Hepatocyte (in vitro differentiated cells): ENCODE data around the gene COL9A2. TPM values are rescaled to one million over a fixed set of nuclear protein-coding genes. Genes with fewer than 3 reads are reported as not detected.

Experiments used
- DNase-seq: peaks from one replicate; pipeline ENCODE4 v3.0.0-alpha.2; 2016; ENCODE audit warnings: low spot score
- H2AFZ ChIP-seq: fragments of 200-600 bp; sonication (generic); 2 replicates; pipeline ENCODE4 v1.6.0; 2016; ENCODE audit warnings: antibody characterized with exemption, mild to moderate bottlenecking
- H3K27ac ChIP-seq: fragments of 200-600 bp; sonication (generic); 2 replicates; pipeline ENCODE4 v1.5.1; 2016; ENCODE audit warnings: mild to moderate bottlenecking
- H3K27me3 ChIP-seq: fragments of 200-600 bp; sonication (generic); 2 replicates; pipeline ENCODE4 v1.6.1; 2016
- H3K36me3 ChIP-seq: fragments of 200-600 bp; sonication (generic); replicated peaks from 2 replicates; pipeline ENCODE4 v1.5.1; 2016; ENCODE audit warnings: low read depth; ENCODE audit not compliant: insufficient read depth
- H3K4me1 ChIP-seq: fragments of 200-600 bp; sonication (generic); 2 replicates; pipeline ENCODE4 v1.5.1; 2016; ENCODE audit warnings: mild to moderate bottlenecking, moderate library complexity; ENCODE audit not compliant: insufficient read depth
- H3K4me2 ChIP-seq: fragments of 200-600 bp; sonication (generic); 2 replicates; pipeline ENCODE4 v1.6.0; 2016
- H3K4me3 ChIP-seq: fragments of 200-600 bp; sonication (generic); 2 replicates; pipeline ENCODE4 v1.5.1; 2016; ENCODE audit warnings: mild to moderate bottlenecking
- H3K79me2 ChIP-seq: fragments of 200-600 bp; sonication (generic); 2 replicates; pipeline ENCODE4 v1.6.0; 2017; ENCODE audit warnings: mild to moderate bottlenecking
- H3K9me2 ChIP-seq: fragments of 200-600 bp; sonication (generic); replicated peaks from 2 replicates; pipeline ENCODE4 v1.6.0; 2017; ENCODE audit warnings: mild to moderate bottlenecking; ENCODE audit not compliant: insufficient read depth
- H3K9me3 ChIP-seq: fragments of 200-600 bp; sonication (generic); 2 replicates; pipeline ENCODE4 v1.5.1; 2016; ENCODE audit warnings: low read depth, mild to moderate bottlenecking
- H4K20me1 ChIP-seq: fragments of 200-600 bp; sonication (generic); 2 replicates; pipeline ENCODE4 v1.6.0; 2016; ENCODE audit warnings: mild to moderate bottlenecking; ENCODE audit not compliant: insufficient read depth, poor library complexity, severe bottlenecking
- EZH2 ChIP-seq: fragments of 200-600 bp; sonication (generic); IDR thresholded peaks from 2 replicates; pipeline ENCODE4 v1.6.1; 2016; ENCODE audit warnings: antibody characterized with exemption, mild to moderate bottlenecking, borderline replicate concordance
- EZH2phosphoT487 ChIP-seq: fragments of 200-600 bp; sonication (generic); IDR thresholded peaks from one replicate; pipeline ENCODE4 v1.6.1; 2018; ENCODE audit warnings: antibody characterized with exemption, mild to moderate bottlenecking, low read depth, moderate library complexity; ENCODE audit not compliant: unreplicated experiment, severe bottlenecking
- WGBS: methylation state at CpG from one replicate; pipeline ENCODE4 v1.1.6; 2016; ENCODE audit warnings: low lambda C conversion rate; ENCODE audit errors: missing lambda C conversion rate; 5-methylcytosine and 5-hydroxymethylcytosine counted together
- polyA plus RNA-seq: library from polyadenylated mRNA; unstranded; fragments of >200 nt; fragmentation: Nextera tagmentation; extraction: Ambion mirVana; gene quantifications from 2 replicates; pipeline ENCODE4 v1.2.1, GENCODE V29; 2016
- total RNA-seq: library from RNA; depleted of rRNA; stranded (reverse); fragments of >200 nt; gene quantifications from 2 replicates; pipeline ENCODE4 v1.2.3, GENCODE V29; 2014
- TF ChIP-seq, protein P1 (sequence below): fragments of 200-600 bp; sonication (generic); IDR thresholded peaks from 2 replicates; pipeline ENCODE4 v1.5.1; 2016; ENCODE audit warnings: antibody characterized with exemption, mild to moderate bottlenecking; ENCODE audit not compliant: poor library complexity

Gene COL9A2
- total and polyA plus RNA-seq, 2 experiments from 2014 or later, result 20.6 to 24.9 TPM

DNA sequence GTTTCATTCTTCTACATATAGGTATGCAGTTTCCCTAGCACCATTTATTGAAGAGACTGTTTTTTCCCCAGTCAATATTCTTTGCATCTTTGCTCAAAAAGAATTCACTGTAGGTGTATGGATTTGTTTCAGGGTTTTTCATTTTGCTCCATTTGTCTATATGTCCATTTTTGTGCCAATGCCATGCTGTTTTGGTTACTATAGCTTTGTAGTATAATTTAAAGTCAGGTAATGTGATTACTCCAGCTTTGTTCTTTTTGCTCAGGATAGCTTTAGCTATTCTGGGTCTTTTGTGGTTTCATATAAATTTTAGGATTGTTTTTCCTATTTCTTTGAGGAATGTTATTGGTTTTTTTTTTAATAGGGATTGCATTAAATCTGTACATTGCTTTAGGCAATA lies 40.5 kb upstream of the COL9A2 start:
- no peaks in the 10 kb centered on the region for H3K27me3 ChIP-seq
- H3K36me3 ChIP-seq, result no peaks in the 10 kb centered on the region
- H3K9me2 ChIP-seq, result no peaks in the 10 kb centered on the region
- no peak for DNase-seq
- H4K20me1 ChIP-seq, result no peaks in the 10 kb centered on the region
- no peaks in the 10 kb centered on the region for H3K9me3 ChIP-seq
- H3K27ac ChIP-seq, result no peak overlapping the region
- H2AFZ ChIP-seq, result no peak overlapping the region
- H3K79me2 ChIP-seq, result no peaks in the 10 kb centered on the region
- TF ChIP-seq EZH2phosphoT487, result no peak
- no peak for TF ChIP-seq EZH2
- TF ChIP-seq, protein P1, sequence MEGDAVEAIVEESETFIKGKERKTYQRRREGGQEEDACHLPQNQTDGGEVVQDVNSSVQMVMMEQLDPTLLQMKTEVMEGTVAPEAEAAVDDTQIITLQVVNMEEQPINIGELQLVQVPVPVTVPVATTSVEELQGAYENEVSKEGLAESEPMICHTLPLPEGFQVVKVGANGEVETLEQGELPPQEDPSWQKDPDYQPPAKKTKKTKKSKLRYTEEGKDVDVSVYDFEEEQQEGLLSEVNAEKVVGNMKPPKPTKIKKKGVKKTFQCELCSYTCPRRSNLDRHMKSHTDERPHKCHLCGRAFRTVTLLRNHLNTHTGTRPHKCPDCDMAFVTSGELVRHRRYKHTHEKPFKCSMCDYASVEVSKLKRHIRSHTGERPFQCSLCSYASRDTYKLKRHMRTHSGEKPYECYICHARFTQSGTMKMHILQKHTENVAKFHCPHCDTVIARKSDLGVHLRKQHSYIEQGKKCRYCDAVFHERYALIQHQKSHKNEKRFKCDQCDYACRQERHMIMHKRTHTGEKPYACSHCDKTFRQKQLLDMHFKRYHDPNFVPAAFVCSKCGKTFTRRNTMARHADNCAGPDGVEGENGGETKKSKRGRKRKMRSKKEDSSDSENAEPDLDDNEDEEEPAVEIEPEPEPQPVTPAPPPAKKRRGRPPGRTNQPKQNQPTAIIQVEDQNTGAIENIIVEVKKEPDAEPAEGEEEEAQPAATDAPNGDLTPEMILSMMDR, result no peak
- H3K4me2 ChIP-seq, result no peak overlapping the region
- H3K4me1 ChIP-seq, result no peaks in the 10 kb centered on the region
- no peak overlapping the region for H3K4me3 ChIP-seq

- Histone ChIP-seq H3K9me2 (no peaks in the 10 kb centered on the region), H3K4me2 (no peak overlapping the region), H3K79me2 (no peaks in the 10 kb centered on the region), H3K4me1 (no peaks in the 10 kb centered on the region), H3K27me3 (no peaks in the 10 kb centered on the region), H3K9me3 (no peaks in the 10 kb centered on the region), H3K4me3 (no peak overlapping the region), H2AFZ (no peak overlapping the region), H4K20me1 (no peaks in the 10 kb centered on the region), H3K36me3 (no peaks in the 10 kb centered on the region), H3K27ac (no peak overlapping the region)
- TF ChIP-seq, protein P1, result no peak
- no peak for TF ChIP-seq EZH2
- no peak for TF ChIP-seq EZH2phosphoT487
- WGBS, result 95% methylated on average over 3 of the region's 3 CpGs
- no peak for DNase-seq
Measured at GRCh38 chr1:40353082-40353481, 36.0 kb upstream of the COL9A2 start.

DNA sequence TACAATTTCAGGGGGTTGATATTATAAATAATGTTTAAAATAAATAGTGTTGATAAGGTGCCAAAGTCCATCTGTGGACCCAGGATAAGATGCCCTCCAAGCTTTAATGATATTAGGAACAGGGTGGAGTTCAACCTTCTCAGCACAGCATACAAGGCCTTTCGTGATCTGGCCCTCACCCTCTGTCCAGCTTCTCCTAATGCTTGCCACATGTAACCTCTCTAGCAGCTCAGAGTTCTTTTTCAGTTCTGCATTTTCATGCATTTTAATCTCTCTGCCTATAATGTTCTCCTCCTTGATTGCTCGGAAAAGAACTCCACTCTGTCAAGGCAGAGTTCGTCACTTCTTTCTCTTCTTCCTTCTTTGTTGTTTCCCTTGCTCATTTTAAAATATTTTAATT lies 35.0 kb upstream of the COL9A2 start:
- Histone ChIP-seq H3K27me3 (no peaks in the 10 kb centered on the region), H3K4me3 (no peak overlapping the region), H3K4me2 (no peak overlapping the region), H3K27ac (no peak overlapping the region), H2AFZ (no peak overlapping the region), H3K4me1 (no peaks in the 10 kb centered on the region), H4K20me1 (no peaks in the 10 kb centered on the region), H3K9me3 (no peaks in the 10 kb centered on the region), H3K36me3 (no peaks in the 10 kb centered on the region), H3K79me2 (no peaks in the 10 kb centered on the region), H3K9me2 (no peaks in the 10 kb centered on the region)
- DNase-seq, result no peak
- 90% methylated on average over 3 of the region's 3 CpGs for WGBS
- TF ChIP-seq EZH2phosphoT487 (no peak), EZH2 (no peak)
- TF ChIP-seq, protein P1, result no peak

- H3K36me3 ChIP-seq, result no peaks in the 10 kb centered on the region
- H4K20me1 ChIP-seq, result no peaks in the 10 kb centered on the region
- no peaks in the 10 kb centered on the region for H3K4me1 ChIP-seq
- H3K9me3 ChIP-seq, result no peaks in the 10 kb centered on the region
- WGBS, result 93% methylated on average over 2 of the region's 2 CpGs
- H3K27ac ChIP-seq, result no peak overlapping the region
- no peaks in the 10 kb centered on the region for H3K79me2 ChIP-seq
- no peak overlapping the region for H3K4me3 ChIP-seq
- H3K9me2 ChIP-seq, result no peaks in the 10 kb centered on the region
- no peak overlapping the region for H3K4me2 ChIP-seq
- no peak for DNase-seq
- TF ChIP-seq EZH2 (no peak), EZH2phosphoT487 (no peak)
- TF ChIP-seq, protein P1, result no peak
- no peaks in the 10 kb centered on the region for H3K27me3 ChIP-seq
- no peak overlapping the region for H2AFZ ChIP-seq
Measured at GRCh38 chr1:40351124-40351523, 34.0 kb upstream of the COL9A2 start.
